ENCODE data around the gene LARGE1.

LARGE1 gene

DNA sequence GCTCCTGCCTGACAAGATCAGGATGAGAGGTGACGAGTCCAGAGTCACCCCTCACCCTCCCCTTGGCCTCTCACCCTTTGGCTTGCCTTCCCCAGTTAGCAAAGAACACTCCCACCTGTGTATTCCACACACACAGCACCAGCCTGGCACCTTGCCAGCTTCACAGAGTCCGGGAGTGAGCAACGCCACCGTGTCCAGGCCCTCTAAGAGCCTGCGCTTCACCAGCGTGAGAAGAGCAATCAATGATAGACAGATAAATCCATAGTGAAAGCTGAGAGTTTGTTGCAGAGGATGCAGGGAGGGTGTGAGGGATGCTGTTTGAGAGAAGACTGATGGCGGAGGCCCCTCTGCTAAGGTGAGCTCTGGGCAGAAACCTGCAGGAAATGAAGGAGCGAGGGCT, 404.5 kb downstream of the LARGE1 start:
- DNase-seq = no peak

GRCh38 chr22:33513388-33514338, 406.6 kb downstream of the LARGE1 start:
- DNase-seq = no peak

- DNase-seq = no peak
Measured at GRCh38 chr22:33512908-33513307, 407.4 kb downstream of the LARGE1 start.

DNA sequence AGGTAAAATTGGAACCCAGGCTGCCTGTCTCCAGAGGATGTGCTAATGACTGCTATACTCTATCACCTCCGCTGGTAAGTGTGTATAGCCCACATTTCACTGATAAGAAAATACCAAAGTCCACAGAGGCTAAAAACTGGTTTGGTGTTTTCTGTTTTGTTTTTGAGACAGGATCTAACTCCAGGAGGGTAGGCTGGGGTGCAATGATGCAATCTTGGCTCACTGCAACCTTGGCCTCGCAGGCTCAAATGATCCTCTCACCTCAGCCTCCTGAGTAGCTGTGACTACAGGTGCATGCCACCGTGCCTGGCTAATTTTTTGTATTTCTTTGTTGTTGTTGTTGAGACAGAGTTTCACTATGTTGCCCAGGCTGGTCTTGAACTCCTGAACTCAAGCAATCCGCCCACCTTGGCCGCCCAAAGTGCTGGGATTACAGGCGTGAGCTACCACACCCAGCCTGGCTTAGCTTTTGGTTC, 409.8 kb downstream of the LARGE1 start:
- no peak for DNase-seq

DNA sequence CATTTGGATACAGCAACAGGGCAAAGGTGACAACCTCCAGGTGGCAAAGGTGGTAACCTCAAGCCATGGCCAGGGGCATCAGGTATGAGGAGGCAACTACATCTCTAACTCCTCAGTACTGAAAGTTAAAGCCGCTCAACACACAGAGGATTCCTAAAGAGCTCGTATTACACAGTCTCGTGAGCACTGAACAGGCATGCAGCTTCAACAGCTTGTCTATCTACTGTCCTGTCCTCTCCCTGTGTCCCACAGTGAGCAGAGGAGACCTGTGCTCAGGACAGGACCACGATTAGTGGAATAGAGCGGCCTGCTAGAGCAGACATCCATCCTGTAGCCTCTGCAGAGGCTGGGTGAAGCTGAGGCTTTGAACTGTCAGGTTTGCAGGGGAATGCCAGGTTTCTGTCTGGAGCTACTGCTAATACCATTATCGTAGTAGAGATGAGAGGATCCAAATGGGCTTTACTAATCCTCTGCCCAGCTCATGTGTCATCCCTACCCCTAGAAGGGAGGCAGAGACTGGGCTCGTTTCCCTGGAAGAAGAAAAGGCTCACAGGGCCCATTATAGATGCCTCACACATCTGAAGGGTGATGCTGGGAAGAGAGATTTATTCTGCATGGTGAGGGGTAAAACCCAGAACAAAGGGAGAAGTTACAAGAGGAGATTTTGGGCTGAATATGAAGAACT, 415.2 kb downstream of the LARGE1 start:
- DNase-seq = no peak

GRCh38 chr22:33496112-33496511, 424.2 kb downstream of the LARGE1 start:
- no peak for DNase-seq

DNA sequence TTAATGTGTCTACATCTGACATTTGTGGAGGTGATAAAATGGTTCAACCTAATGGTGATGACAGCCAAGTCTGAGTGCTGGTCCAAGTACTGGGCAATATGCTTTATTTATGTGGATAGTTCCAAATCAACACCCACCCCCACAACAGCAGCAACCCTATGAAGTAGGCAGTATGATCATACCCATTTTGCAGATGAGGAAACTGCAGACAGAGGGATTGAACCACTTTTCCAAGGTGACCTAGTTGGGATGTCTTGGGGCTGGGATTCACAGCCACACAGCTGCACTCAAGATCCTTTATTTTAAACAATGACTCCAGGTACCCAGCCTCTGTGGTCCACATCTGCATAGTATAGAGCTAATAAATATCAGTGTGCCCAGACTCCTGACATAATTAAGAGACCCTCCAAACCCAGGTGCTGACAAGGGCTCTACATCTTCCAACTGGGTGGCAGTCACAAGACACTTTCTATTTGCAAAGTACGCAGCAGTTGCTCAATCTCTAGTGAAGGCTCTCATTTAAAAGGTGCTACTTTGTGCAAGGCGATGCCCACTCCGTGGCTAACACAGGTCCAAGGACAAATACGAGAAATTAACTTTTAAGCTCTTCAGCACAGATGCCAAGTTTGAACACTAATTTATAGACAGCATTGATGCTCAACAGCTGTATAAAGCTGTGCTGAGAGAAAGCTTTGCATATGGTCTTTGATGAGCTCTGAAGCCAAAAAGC, 426.6 kb downstream of the LARGE1 start:
- no peak for DNase-seq

- DNase-seq = no peak
Measured at GRCh38 chr22:33492210-33492651, 428.0 kb downstream of the LARGE1 start.

- no peak for DNase-seq
Measured at GRCh38 chr22:33487041-33487716, 433.1 kb downstream of the LARGE1 start.

DNA sequence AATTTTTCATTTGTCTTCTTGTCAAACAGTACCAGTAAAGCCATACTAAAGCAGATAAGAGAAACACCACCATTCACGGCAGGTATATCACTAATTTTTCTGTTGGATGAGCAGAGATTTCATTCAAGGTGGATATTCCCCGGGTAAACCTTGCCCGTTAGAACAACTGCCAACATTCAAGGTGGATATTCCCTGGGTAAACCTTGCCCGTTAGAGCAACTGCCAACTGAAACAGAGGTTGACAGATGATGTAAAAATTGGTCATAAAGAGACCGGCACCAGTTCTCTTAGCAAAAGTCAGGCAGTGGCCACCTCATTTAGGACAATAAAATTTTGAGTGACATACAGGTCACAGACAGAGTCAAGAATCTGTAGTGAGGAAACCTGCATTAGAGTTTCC, 438.7 kb downstream of the LARGE1 start:
- no peak for DNase-seq

- DNase-seq = no peak
Measured at GRCh38 chr22:33477120-33478111, 442.9 kb downstream of the LARGE1 start.

GRCh38 chr22:33476716-33477115, 443.6 kb downstream of the LARGE1 start:
- DNase-seq = no peak

DNA sequence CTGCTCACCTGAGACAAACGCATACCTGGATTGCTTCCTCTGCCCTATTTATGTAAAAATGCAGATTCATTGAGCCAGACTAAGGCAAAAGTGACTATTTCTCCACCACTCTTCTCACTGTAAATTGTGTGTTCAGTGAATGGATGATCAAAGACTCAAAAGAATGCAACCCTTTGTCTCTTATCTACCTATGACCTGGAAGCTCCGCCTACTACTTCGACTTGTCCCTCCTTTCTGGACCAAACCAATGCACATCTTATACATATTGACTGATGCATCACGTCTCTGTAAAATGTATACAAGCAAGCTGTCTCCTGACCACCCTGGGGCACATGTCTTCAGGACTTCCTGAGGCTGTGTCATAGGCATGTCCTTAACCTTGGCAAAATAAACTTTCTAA, 444.1 kb downstream of the LARGE1 start:
- DNase-seq = no peak

DNA sequence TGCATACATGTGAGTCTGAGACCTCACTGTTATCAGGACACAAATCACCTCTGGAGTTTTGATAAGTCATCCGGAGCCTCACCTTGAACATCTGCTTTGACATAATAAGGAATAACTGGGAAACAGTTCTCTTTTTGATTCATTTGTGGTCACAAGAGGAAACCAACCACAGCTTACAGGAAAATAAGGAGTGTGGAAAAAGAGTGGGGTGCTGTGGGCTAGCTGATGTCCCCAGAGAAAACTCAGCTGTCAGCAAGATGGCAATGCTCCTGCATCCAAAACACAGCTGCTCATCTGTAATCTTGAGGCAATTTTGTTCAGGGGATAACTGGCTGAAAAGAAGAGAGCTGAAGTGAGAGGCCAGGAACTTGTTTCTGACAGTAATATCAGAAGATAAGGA, 445.7 kb downstream of the LARGE1 start:
- no peak for DNase-seq

DNA sequence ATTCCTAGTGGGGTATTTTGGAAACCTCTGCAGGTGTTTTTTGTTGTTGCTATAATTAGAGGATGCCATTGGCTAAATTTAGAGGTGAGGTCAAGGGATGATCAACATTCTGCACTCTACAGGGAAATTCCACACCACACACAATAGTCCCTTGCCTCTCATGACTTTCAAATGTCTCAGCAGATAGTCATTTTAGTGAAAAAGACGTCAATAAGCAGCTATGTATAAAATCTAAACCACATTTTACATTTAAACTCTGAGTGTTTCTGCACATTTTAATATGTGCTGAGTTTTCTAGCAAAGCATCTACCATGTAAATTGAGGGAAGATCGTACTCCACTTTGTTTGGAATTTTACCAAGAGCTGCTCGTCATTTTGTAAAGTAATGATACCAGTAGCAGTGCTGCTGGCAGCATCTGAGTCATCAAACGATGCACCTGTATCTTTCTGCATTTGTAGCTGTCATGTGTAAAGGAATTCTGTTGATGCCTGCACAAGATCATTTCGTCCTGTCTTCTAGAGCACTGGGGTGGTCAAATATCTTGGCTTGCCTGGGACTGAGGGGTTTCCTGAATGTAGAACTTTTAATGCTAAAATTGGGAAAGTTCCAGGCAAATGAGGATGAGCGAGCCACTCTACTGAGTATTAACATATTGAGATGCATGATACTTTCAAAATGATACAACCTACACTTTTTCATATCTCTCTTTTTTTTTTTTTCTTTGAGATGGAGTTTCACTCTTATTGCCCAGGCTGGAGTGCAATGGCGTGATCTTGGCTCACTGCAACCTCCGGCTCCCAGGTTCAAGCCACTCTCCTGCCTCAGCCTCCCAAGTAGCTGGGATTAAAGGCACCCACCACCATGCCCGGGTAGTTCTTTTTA, 447.6 kb downstream of the LARGE1 start:
- no peak for DNase-seq

DNA sequence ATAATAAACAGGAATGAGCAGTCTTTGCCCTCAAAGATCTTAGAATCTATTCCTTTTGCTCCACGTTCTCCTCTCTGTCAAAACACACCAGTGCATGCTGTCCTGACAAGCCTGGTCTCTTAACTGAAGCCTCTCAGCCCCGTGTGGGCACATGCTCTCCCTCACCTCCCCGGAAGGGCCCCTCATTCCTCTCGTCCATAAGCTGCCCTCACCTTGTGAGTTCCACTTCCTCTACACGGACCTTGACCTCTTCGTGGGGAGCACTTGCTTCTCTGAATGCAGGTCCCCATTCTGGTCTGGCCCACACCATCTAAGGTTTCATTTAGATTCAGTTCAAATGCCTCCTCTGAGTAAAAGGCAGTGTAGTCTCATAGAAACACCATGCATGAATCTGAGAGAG, 449.8 kb downstream of the LARGE1 start:
- DNase-seq = no peak

DNA sequence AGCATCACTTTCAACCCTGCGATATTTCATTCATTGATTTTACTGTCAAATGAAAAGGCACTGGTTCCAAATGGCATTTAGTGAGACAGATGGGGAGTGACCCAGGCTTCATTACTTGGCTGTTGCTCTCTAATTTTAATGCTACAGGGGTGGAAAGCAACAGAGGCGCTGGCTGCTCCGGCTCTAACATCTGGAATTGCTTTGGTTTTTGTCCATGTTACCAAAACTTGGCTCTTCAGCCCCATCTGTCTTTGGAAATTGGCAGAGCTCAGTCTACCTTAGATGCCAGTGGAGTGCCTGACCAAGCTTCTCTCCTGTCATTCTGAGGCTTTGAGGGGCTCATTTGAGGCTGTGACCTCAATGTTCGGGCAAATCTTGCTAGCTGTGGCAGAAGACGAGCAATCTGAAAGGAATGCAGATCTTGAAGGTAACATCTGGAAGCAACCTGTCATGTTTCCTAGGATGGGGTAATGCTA, 452.6 kb downstream of the LARGE1 start:
- DNase-seq = no peak

DNA sequence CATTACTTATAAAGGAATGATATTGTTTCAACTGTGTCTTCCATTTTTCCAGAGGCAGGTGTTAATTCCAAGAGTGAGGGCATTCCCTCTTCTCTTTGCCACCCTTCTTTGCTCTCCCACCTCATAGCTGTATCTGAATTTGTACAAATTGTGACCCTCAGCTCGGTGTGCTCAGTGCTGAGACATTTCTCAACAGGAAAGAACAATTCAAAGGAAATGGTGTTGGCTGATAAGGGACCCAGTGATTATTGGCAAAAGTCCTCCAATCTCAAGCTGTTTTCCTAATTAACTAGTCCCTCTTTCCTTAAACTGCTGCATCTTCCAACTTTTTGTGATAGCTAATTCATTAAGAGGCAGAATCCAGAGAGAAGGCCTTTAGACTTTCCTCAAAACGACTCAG, 453.2 kb downstream of the LARGE1 start:
- DNase-seq = no peak

DNA sequence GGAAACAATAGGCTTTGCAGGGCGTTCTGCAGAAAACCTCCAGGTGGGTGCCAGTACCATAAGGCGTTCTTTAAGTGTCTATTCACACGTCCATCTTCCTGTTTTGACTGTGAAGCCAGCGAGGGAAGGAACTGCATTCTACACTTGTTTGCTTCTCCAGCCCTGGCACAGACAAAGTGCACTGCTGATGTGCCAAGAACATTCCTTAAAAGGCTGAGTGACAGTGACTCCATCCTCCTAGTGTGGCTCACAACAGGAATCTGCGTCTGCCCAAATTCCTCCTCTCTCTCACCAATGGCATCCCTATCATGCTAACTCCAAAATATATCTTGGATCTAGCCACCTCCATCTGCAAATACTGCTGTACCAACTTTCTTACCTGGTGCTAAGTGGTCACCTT, 454.7 kb downstream of the LARGE1 start:
- DNase-seq = no peak

- no peak for DNase-seq
Measured at GRCh38 chr22:33464698-33465097, 455.6 kb downstream of the LARGE1 start.
